Activated CD4-positive, alpha-beta T cell treated with anti-CD3 and anti-CD28 coated beads, Interleukin-2, amount 10 ng/mL, durations not matched to agents 24 days and 14 days (primary cell): ENCODE data around the gene RBM47. TPM values are rescaled to one million over a fixed set of nuclear protein-coding genes. Genes with fewer than 3 reads are reported as not detected.

ENCODE experiments used
- DNase-seq: peaks from one replicate; pipeline ENCODE4 v3.0.0; 2022
- H3K27ac Mint-ChIP-seq: one replicate; pipeline ENCODE4 v1.8.0; 2022; ENCODE audit warnings: mild to moderate bottlenecking, mixed read lengths
- H3K27me3 Mint-ChIP-seq: one replicate; pipeline ENCODE4 v1.8.0; 2022; ENCODE audit warnings: mixed read lengths
- H3K36me3 Mint-ChIP-seq: one replicate; pipeline ENCODE4 v1.8.0; 2022; ENCODE audit warnings: low read depth, mild to moderate bottlenecking, mixed read lengths
- H3K4me1 Mint-ChIP-seq: one replicate; pipeline ENCODE4 v1.8.0; 2021; ENCODE audit warnings: mixed read lengths
- H3K4me3 Mint-ChIP-seq: one replicate; pipeline ENCODE4 v1.8.0; 2022; ENCODE audit warnings: mild to moderate bottlenecking, moderate library complexity, mixed read lengths
- H3K9me3 Mint-ChIP-seq: one replicate; pipeline ENCODE4 v1.8.0; 2021; ENCODE audit warnings: mixed read lengths
- intact Hi-C: fragments of 100-400 bp; cut with micrococcal nuclease; formaldehyde crosslinking; loops from one replicate; pipeline ENCODE4 v1.15.1; 2023
- total RNA-seq: library from RNA; stranded (reverse); gene quantifications from 2 replicates; pipeline ENCODE4 v1.2.3, GENCODE V29; 2022

The RBM47 gene
- total RNA-seq, 1 donor from 2014 or later = 13.0 TPM

- peaks cover 2% of the 10 kb centered on the region for H3K4me1 Mint-ChIP-seq
- H3K27ac Mint-ChIP-seq = no peak overlapping the region
- intact Hi-C loops = no loop called here
- H3K36me3 Mint-ChIP-seq = peaks cover 8% of the 10 kb centered on the region
- no peak overlapping the region for H3K4me3 Mint-ChIP-seq
- no peak for DNase-seq
- H3K27me3 Mint-ChIP-seq = no peaks in the 10 kb centered on the region
- H3K9me3 Mint-ChIP-seq = no peaks in the 10 kb centered on the region
Measured at GRCh38 chr4:40594261-40595178, 35.1 kb downstream of the RBM47 start.

- no peak for DNase-seq
- no peaks in the 10 kb centered on the region for H3K9me3 Mint-ChIP-seq
Measured at GRCh38 chr4:40592034-40592433, 37.6 kb downstream of the RBM47 start.

DNA sequence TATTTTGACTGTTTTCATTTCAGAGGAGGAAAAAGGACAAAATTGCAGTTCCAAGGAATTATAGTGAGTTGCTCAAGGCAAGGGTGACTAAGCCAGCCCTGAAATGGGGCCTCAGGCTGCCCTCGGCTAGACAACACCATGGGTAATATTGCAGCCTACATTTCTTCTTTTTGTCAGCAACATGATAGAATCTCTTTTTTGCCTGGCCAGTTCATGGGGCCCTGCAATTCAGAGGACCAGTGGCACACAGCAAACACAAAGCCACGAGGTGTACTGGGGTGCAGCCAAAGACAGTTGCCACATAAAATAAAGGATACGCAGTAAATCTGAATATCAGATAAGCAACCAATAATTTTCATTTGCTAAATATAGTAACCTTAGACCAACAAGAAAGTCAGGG, 41.8 kb downstream of the RBM47 start:
- H3K4me3 Mint-ChIP-seq = no peak overlapping the region
- intact Hi-C loops = no loop called here
- peaks cover 2% of the 10 kb centered on the region for H3K36me3 Mint-ChIP-seq
- no peaks in the 10 kb centered on the region for H3K9me3 Mint-ChIP-seq
- no peak for DNase-seq
- H3K27me3 Mint-ChIP-seq = peaks cover 5% of the 10 kb centered on the region
- no peak overlapping the region for H3K27ac Mint-ChIP-seq
- H3K4me1 Mint-ChIP-seq = peaks cover 11% of the 10 kb centered on the region

More at GRCh38 chr4:40592034-40592433, 37.6 kb downstream of the RBM47 start:
- Mint-ChIP-seq H3K4me3 (no peak overlapping the region), H3K4me1 (peaks cover 5% of the 10 kb centered on the region), H3K27me3 (no peaks in the 10 kb centered on the region), H3K36me3 (peaks cover 5% of the 10 kb centered on the region), H3K27ac (no peak overlapping the region)
- intact Hi-C loops = no loop called here

- H3K9me3 Mint-ChIP-seq = no peaks in the 10 kb centered on the region
- DNase-seq = no peak
- H3K27me3 Mint-ChIP-seq = peaks cover 5% of the 10 kb centered on the region
- H3K4me3 Mint-ChIP-seq = no peak overlapping the region
- peaks cover 2% of the 10 kb centered on the region for H3K36me3 Mint-ChIP-seq
- no peak overlapping the region for H3K27ac Mint-ChIP-seq
- H3K4me1 Mint-ChIP-seq = peaks cover 15% of the 10 kb centered on the region
- intact Hi-C loops = no loop called here
Measured at GRCh38 chr4:40587351-40587750, 42.3 kb downstream of the RBM47 start.

GRCh38 chr4:40586729-40587128, 42.9 kb downstream of the RBM47 start:
- peaks cover 5% of the 10 kb centered on the region for H3K27me3 Mint-ChIP-seq
- no peaks in the 10 kb centered on the region for H3K9me3 Mint-ChIP-seq
- intact Hi-C loops = no loop called here
- no peak overlapping the region for H3K27ac Mint-ChIP-seq
- H3K4me3 Mint-ChIP-seq = no peak overlapping the region
- H3K36me3 Mint-ChIP-seq = peaks cover 2% of the 10 kb centered on the region
- no peak for DNase-seq
- H3K4me1 Mint-ChIP-seq = peaks cover 19% of the 10 kb centered on the region

- peak overlapping the region; percentile 73 for H3K27ac Mint-ChIP-seq
- peaks cover 5% of the 10 kb centered on the region for H3K27me3 Mint-ChIP-seq
- intact Hi-C loops = no loop called here
- H3K9me3 Mint-ChIP-seq = no peaks in the 10 kb centered on the region
- peaks cover 24% of the 10 kb centered on the region for H3K4me1 Mint-ChIP-seq
- DNase-seq = no peak
- H3K4me3 Mint-ChIP-seq = no peak overlapping the region
- H3K36me3 Mint-ChIP-seq = peaks cover 4% of the 10 kb centered on the region
Measured at GRCh38 chr4:40586034-40586433, 43.6 kb downstream of the RBM47 start.

DNA sequence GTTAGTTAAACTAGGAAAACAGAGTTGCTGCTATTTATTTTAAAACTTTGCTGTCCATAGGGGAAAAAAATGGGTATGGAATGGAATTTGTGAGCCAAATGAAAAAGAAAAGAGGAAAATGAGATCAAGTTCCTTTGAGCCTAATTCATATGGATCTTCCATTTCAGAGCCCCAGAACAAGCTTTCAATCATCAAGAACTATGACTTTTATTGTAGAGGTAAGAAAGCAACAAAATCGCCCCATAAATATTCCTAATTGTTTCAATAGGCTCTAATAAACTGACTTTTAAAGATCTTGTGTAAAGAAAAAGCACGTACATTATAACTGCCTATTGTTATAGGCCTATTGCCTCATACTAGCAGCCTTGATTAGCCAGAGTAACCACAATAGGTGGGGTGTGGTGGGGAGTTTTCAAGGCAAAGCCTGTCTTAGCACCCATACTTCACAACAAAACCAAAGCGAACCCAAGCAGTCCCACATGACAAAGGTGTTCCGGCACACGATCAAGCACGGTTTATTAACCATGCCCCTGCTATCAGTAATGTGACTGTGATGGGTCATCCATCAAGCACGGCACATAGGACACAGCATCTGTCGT, 44.4 kb downstream of the RBM47 start:
- Mint-ChIP-seq H3K9me3 (no peaks in the 10 kb centered on the region), H3K36me3 (peaks cover 4% of the 10 kb centered on the region), H3K4me1 (peaks cover 30% of the 10 kb centered on the region), H3K4me3 (no peak overlapping the region), H3K27me3 (peaks cover 5% of the 10 kb centered on the region), H3K27ac (no peak overlapping the region)
- DNase-seq = no peak
- intact Hi-C loops = no loop called here

GRCh38 chr4:40584517-40585141, 45.0 kb downstream of the RBM47 start:
- DNase-seq = no peak
- Mint-ChIP-seq H3K4me1 (peaks cover 32% of the 10 kb centered on the region), H3K9me3 (no peaks in the 10 kb centered on the region), H3K36me3 (peaks cover 4% of the 10 kb centered on the region), H3K4me3 (no peak overlapping the region), H3K27me3 (peaks cover 5% of the 10 kb centered on the region), H3K27ac (no peak overlapping the region)
- intact Hi-C loops = loop anchor here (5.0 kb wide), 2 partner anchors 43 to 88 kb away; partner anchors contain the start of gene RBM47

DNA sequence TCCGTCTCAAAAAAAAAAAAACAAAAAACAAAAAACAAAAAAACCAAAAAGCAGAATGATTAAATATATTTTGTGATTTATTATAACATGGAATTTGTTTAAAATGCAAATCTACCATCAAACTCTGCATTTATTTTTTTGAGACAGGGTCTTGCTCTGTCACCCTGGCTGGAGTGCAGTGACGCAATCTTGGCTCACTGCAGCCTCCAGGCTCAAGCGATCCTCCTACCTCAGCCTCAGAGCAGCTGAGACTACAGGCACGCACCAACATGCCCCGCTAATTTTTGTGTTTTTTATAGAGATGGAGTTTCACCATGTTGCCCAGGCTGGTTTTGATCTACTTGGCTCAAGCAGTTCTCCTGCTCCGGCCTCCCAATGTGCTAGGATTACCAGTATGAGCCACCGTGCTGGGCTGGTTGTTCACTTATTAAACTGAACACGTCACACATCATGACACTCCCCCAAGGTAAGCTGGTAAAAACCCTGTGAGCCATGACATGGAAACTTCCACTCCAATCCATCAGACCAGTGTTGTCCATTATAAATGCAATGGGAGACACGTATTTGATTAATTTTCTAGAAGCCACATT, 45.7 kb downstream of the RBM47 start:
- H3K4me3 Mint-ChIP-seq = no peak overlapping the region

GRCh38 chr4:40582413-40582812, 47.3 kb downstream of the RBM47 start:
- H3K27me3 Mint-ChIP-seq = peaks cover 5% of the 10 kb centered on the region
- no peaks in the 10 kb centered on the region for H3K9me3 Mint-ChIP-seq
- intact Hi-C loops = loop anchor here (5.0 kb wide), 2 partner anchors 45 to 90 kb away; partner anchors contain the start of gene RBM47
- peaks cover 37% of the 10 kb centered on the region for H3K4me1 Mint-ChIP-seq
- no peak for DNase-seq
- H3K4me3 Mint-ChIP-seq = no peak overlapping the region
- no peak overlapping the region for H3K27ac Mint-ChIP-seq
- H3K36me3 Mint-ChIP-seq = peaks cover 4% of the 10 kb centered on the region

More for the DNA sequence above, 45.7 kb downstream of the RBM47 start:
- Mint-ChIP-seq H3K36me3 (peaks cover 4% of the 10 kb centered on the region), H3K27ac (no peak overlapping the region), H3K4me1 (peaks cover 32% of the 10 kb centered on the region), H3K9me3 (no peaks in the 10 kb centered on the region), H3K27me3 (peaks cover 5% of the 10 kb centered on the region)
- intact Hi-C loops = loop anchor here (5.0 kb wide), 2 partner anchors 43 to 88 kb away; partner anchors contain the start of gene RBM47
- DNase-seq = no peak

- H3K4me3 Mint-ChIP-seq = peak overlapping the region; percentile 14
- intact Hi-C loops = loop anchor here (5.0 kb wide), 2 partner anchors 46 to 91 kb away; partner anchors contain the start of gene RBM47
- peaks cover 40% of the 10 kb centered on the region for H3K4me1 Mint-ChIP-seq
- no peaks in the 10 kb centered on the region for H3K9me3 Mint-ChIP-seq
- DNase-seq = no peak
- H3K27me3 Mint-ChIP-seq = peaks cover 5% of the 10 kb centered on the region
- H3K27ac Mint-ChIP-seq = peak overlapping the region; percentile 70
- H3K36me3 Mint-ChIP-seq = peaks cover 4% of the 10 kb centered on the region
Measured at GRCh38 chr4:40581254-40582140, 48.2 kb downstream of the RBM47 start.

- no peak overlapping the region for H3K4me3 Mint-ChIP-seq
- no peak for DNase-seq
- intact Hi-C loops = loop anchor here (5.0 kb wide), 2 partner anchors 47 to 92 kb away; partner anchors contain the start of gene RBM47
- H3K4me1 Mint-ChIP-seq = peaks cover 42% of the 10 kb centered on the region
- H3K27ac Mint-ChIP-seq = no peak overlapping the region
- H3K36me3 Mint-ChIP-seq = peaks cover 3% of the 10 kb centered on the region
- no peaks in the 10 kb centered on the region for H3K9me3 Mint-ChIP-seq
- peaks cover 3% of the 10 kb centered on the region for H3K27me3 Mint-ChIP-seq
Measured at GRCh38 chr4:40579983-40580382, 49.7 kb downstream of the RBM47 start.
